ENCODE results near the gene SPOCK1. TPM values are rescaled to one million over a fixed set of nuclear protein-coding genes. Genes with fewer than 3 reads are reported as not detected.

SPOCK1 gene
- polyA plus RNA-seq, 1 experiment: 304 TPM

- DNase-seq (ENCODE audit: low read depth): no peak
- H3K4me3 ChIP-seq (ENCODE audit: low read depth, low read length): no peak overlapping the region
- TF ChIP-seq CTCF (IDR thresholded peaks at IDR 0.05; ENCODE audit: insufficient read depth, low read depth, low read length): no peak
- H3K27me3 ChIP-seq (ENCODE audit: control insufficient read depth, insufficient read depth, low read length): no peaks in the 10 kb centered on the region
- CTCF ChIA-PET: no interaction called here
- H3K36me3 ChIP-seq (ENCODE audit: control insufficient read depth, insufficient read depth, low read length): no peaks in the 10 kb centered on the region
- POLR2A ChIA-PET: no interaction called here
Measured at GRCh38 chr5:137026296-137026695, 472.8 kb downstream of the SPOCK1 start.

GRCh38 chr5:137024044-137024443 lies 475.1 kb downstream of the SPOCK1 start:
- DNase-seq (ENCODE audit: low read depth): no peak
- CTCF ChIA-PET: no interaction called here

GRCh38 chr5:137023371-137023770 lies 475.8 kb downstream of the SPOCK1 start:
- H3K4me3 ChIP-seq (ENCODE audit: low read depth, low read length): no peak overlapping the region
- H3K27me3 ChIP-seq (ENCODE audit: control insufficient read depth, insufficient read depth, low read length): no peaks in the 10 kb centered on the region
- DNase-seq (ENCODE audit: low read depth): no peak
- TF ChIP-seq CTCF (IDR thresholded peaks at IDR 0.05; ENCODE audit: insufficient read depth, low read depth, low read length): no peak
- CTCF ChIA-PET: no interaction called here
- H3K36me3 ChIP-seq (ENCODE audit: control insufficient read depth, insufficient read depth, low read length): no peaks in the 10 kb centered on the region
- POLR2A ChIA-PET: no interaction called here

More at GRCh38 chr5:137024044-137024443, 475.1 kb downstream of the SPOCK1 start:
- no peaks in the 10 kb centered on the region for H3K36me3 ChIP-seq (ENCODE audit: control insufficient read depth, insufficient read depth, low read length)
- H3K4me3 ChIP-seq (ENCODE audit: low read depth, low read length): no peak overlapping the region
- TF ChIP-seq CTCF (IDR thresholded peaks at IDR 0.05; ENCODE audit: insufficient read depth, low read depth, low read length): no peak
- no peaks in the 10 kb centered on the region for H3K27me3 ChIP-seq (ENCODE audit: control insufficient read depth, insufficient read depth, low read length)
- POLR2A ChIA-PET: no interaction called here

- TF ChIP-seq CTCF (IDR thresholded peaks at IDR 0.05; ENCODE audit: insufficient read depth, low read depth, low read length): no peak
- H3K4me3 ChIP-seq (ENCODE audit: low read depth, low read length): no peak overlapping the region
- POLR2A ChIA-PET: no interaction called here
- no peaks in the 10 kb centered on the region for H3K36me3 ChIP-seq (ENCODE audit: control insufficient read depth, insufficient read depth, low read length)
- no peaks in the 10 kb centered on the region for H3K27me3 ChIP-seq (ENCODE audit: control insufficient read depth, insufficient read depth, low read length)
- CTCF ChIA-PET: interaction anchor here (0.9 kb wide), 1 partner anchor 19 kb away, joined by 3 read pairs; no protein-coding TSS in a partner anchor
- DNase-seq (ENCODE audit: low read depth): no peak
Measured at GRCh38 chr5:137022725-137023124, 476.4 kb downstream of the SPOCK1 start.

GRCh38 chr5:137022043-137022442 lies 477.1 kb downstream of the SPOCK1 start:
- Histone ChIP-seq H3K4me3 (ENCODE audit: low read depth, low read length) (no peak overlapping the region), H3K27me3 (ENCODE audit: control insufficient read depth, insufficient read depth, low read length) (no peaks in the 10 kb centered on the region), H3K36me3 (ENCODE audit: control insufficient read depth, insufficient read depth, low read length) (no peaks in the 10 kb centered on the region)
- ChIA-PET CTCF (interaction anchor here (0.9 kb wide), 1 partner anchor 18 kb away, joined by 3 read pairs; no protein-coding TSS in a partner anchor), POLR2A (interaction anchor here (0.7 kb wide), 1 partner anchor 24 kb away, joined by 3 read pairs; no protein-coding TSS in a partner anchor)
- DNase-seq (ENCODE audit: low read depth): no peak
- TF ChIP-seq CTCF (IDR thresholded peaks at IDR 0.05; ENCODE audit: insufficient read depth, low read depth, low read length): no peak
